ENCODE measurements around the gene CTDSPL. TPM values are rescaled to one million over a fixed set of nuclear protein-coding genes. Genes with fewer than 3 reads are reported as not detected.

The CTDSPL gene
- total and polyA plus RNA-seq, 2 of the 13 experiments (the other 11 are each of a cell fraction or from before 2014, with no cell fraction given) = 26.1 to 142 TPM

- TF ChIP-seq, protein P1, sequence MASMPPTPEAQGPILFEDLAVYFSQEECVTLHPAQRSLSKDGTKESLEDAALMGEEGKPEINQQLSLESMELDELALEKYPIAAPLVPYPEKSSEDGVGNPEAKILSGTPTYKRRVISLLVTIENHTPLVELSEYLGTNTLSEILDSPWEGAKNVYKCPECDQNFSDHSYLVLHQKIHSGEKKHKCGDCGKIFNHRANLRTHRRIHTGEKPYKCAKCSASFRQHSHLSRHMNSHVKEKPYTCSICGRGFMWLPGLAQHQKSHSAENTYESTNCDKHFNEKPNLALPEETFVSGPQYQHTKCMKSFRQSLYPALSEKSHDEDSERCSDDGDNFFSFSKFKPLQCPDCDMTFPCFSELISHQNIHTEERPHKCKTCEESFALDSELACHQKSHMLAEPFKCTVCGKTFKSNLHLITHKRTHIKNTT (CRISPR knock-in tag; IDR thresholded peaks at IDR 0.05) = no peak
- TF ChIP-seq MXD1 (CRISPR knock-in tag; IDR thresholded peaks at IDR 0.05) (no peak), ZFY (CRISPR knock-in tag; IDR thresholded peaks at IDR 0.05) (peak; percentile 42; the same call in 1 of the 2 replicates), SYNCRIP (IDR thresholded peaks at IDR 0.05; ENCODE audit: insufficient read depth, low read depth, low read length) (no peak), NR1H2 (CRISPR knock-in tag; IDR thresholded peaks at IDR 0.05; ENCODE audit: borderline replicate concordance, low read depth) (no peak), RXRB (CRISPR knock-in tag; IDR thresholded peaks at IDR 0.05; ENCODE audit: borderline replicate concordance) (no peak), GABPA (IDR thresholded peaks at IDR 0.05; ENCODE audit: low read depth, low read length) (no peak), GABPA (CRISPR knock-in tag; IDR thresholded peaks at IDR 0.05; ENCODE audit: low read depth) (no peak), SIN3B (IDR thresholded peaks at IDR 0.05; ENCODE audit: low read length) (no peak), ZSCAN22 (CRISPR knock-in tag; IDR thresholded peaks at IDR 0.05) (peak; percentile 94), ZNF274 (CRISPR knock-in tag; IDR thresholded peaks at IDR 0.05) (peak; percentile 36; the same call in 1 of the 2 replicates), BRD4 (CRISPR knock-in tag; IDR thresholded peaks at IDR 0.05) (no peak)
- TF ChIP-seq, protein P2, sequence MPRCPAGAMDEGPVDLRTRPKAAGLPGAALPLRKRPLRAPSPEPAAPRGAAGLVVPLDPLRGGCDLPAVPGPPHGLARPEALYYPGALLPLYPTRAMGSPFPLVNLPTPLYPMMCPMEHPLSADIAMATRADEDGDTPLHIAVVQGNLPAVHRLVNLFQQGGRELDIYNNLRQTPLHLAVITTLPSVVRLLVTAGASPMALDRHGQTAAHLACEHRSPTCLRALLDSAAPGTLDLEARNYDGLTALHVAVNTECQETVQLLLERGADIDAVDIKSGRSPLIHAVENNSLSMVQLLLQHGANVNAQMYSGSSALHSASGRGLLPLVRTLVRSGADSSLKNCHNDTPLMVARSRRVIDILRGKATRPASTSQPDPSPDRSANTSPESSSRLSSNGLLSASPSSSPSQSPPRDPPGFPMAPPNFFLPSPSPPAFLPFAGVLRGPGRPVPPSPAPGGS (CRISPR knock-in tag; IDR thresholded peaks at IDR 0.05) = peak; percentile 38; the same call in 1 of the 2 replicates
- TF ChIP-seq, protein P3, sequence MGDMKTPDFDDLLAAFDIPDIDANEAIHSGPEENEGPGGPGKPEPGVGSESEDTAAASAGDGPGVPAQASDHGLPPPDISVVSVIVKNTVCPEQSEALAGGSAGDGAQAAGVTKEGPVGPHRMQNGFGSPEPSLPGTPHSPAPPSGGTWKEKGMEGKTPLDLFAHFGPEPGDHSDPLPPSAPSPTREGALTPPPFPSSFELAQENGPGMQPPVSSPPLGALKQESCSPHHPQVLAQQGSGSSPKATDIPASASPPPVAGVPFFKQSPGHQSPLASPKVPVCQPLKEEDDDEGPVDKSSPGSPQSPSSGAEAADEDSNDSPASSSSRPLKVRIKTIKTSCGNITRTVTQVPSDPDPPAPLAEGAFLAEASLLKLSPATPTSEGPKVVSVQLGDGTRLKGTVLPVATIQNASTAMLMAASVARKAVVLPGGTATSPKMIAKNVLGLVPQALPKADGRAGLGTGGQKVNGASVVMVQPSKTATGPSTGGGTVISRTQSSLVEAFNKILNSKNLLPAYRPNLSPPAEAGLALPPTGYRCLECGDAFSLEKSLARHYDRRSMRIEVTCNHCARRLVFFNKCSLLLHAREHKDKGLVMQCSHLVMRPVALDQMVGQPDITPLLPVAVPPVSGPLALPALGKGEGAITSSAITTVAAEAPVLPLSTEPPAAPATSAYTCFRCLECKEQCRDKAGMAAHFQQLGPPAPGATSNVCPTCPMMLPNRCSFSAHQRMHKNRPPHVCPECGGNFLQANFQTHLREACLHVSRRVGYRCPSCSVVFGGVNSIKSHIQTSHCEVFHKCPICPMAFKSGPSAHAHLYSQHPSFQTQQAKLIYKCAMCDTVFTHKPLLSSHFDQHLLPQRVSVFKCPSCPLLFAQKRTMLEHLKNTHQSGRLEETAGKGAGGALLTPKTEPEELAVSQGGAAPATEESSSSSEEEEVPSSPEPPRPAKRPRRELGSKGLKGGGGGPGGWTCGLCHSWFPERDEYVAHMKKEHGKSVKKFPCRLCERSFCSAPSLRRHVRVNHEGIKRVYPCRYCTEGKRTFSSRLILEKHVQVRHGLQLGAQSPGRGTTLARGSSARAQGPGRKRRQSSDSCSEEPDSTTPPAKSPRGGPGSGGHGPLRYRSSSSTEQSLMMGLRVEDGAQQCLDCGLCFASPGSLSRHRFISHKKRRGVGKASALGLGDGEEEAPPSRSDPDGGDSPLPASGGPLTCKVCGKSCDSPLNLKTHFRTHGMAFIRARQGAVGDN (CRISPR knock-in tag; IDR thresholded peaks at IDR 0.05) = peak; percentile 47
Observed at GRCh38 chr3:38001456-38002081, 139.9 kb downstream of the CTDSPL start (continued).

Data from HepG2 (cell line).